HEK293 (cell line): ENCODE measurements around the gene FKRP.
A peak's percentile ranks its signal among the peaks of the same experiment; 100 is the strongest.

Experiments
- IKZF3 ChIP-seq: fragments of 450-650 bp; IDR thresholded peaks from 2 replicates; pipeline ENCODE4 v1.5.0; 2018; ENCODE audit warnings: missing biosample characterization, mild to moderate bottlenecking, missing genetic modification characterization, moderate library complexity
- KLF1 ChIP-seq: fragments of 450-650 bp; formaldehyde crosslinking; IDR thresholded peaks from 2 replicates; pipeline ENCODE4 v1.5.1; 2016; ENCODE audit warnings: missing biosample characterization, missing genetic modification characterization
- KLF10 ChIP-seq: fragments of 450-650 bp; IDR thresholded peaks from 2 replicates; pipeline ENCODE4 v1.5.1; 2018; ENCODE audit warnings: missing biosample characterization, mild to moderate bottlenecking, missing genetic modification characterization
- KLF8 ChIP-seq: fragments of 450-650 bp; formaldehyde crosslinking; IDR thresholded peaks from 2 replicates; pipeline ENCODE4 v1.5.1; 2016; ENCODE audit warnings: missing biosample characterization, missing genetic modification characterization
- MEIS1 ChIP-seq: sonication (generic); formaldehyde crosslinking; IDR thresholded peaks from 2 replicates; pipeline ENCODE4 v1.8.1; 2022; ENCODE audit warnings: missing genetic modification reagents, mild to moderate bottlenecking, borderline replicate concordance
- PRDM2 ChIP-seq: fragments of 450-650 bp; formaldehyde crosslinking; IDR thresholded peaks from 2 replicates; pipeline ENCODE4 v1.5.1; 2016; ENCODE audit warnings: missing biosample characterization, missing genetic modification characterization, borderline replicate concordance
- PRDM6 ChIP-seq: fragments of 450-650 bp; formaldehyde crosslinking; IDR thresholded peaks from 2 replicates; pipeline ENCODE4 v1.5.1; 2017; ENCODE audit warnings: missing biosample characterization, missing genetic modification characterization
- SCRT2 ChIP-seq: fragments of 450-650 bp; formaldehyde crosslinking; IDR thresholded peaks from 2 replicates; pipeline ENCODE4 v1.5.1; 2016; ENCODE audit warnings: missing biosample characterization, missing genetic modification characterization
- ZBTB21 ChIP-seq: fragments of 450-650 bp; formaldehyde crosslinking; IDR thresholded peaks from 2 replicates; pipeline ENCODE4 v1.5.1; 2017; ENCODE audit warnings: missing biosample characterization, missing genetic modification characterization
- ZFHX2 ChIP-seq: fragments of 450-650 bp; formaldehyde crosslinking; conservative IDR thresholded peaks from 2 replicates; pipeline ENCODE4 v1.5.1; 2016; ENCODE audit warnings: missing biosample characterization, missing genetic modification characterization
- ZNF16 ChIP-seq: fragments of 450-650 bp; formaldehyde crosslinking; IDR thresholded peaks from 2 replicates; pipeline ENCODE4 v1.5.1; 2016; ENCODE audit warnings: low read depth, missing biosample characterization, missing genetic modification characterization
- ZNF169 ChIP-seq: fragments of 450-650 bp; formaldehyde crosslinking; IDR thresholded peaks from 2 replicates; pipeline ENCODE4 v1.5.1; 2016; ENCODE audit warnings: missing biosample characterization, missing genetic modification characterization
- ZNF175 ChIP-seq: fragments of 450-650 bp; formaldehyde crosslinking; IDR thresholded peaks from 2 replicates; pipeline ENCODE4 v1.5.1; 2016; ENCODE audit warnings: missing biosample characterization, missing genetic modification characterization
- ZNF214 ChIP-seq: fragments of 450-650 bp; formaldehyde crosslinking; IDR thresholded peaks from 2 replicates; pipeline ENCODE4 v1.5.1; 2017; ENCODE audit warnings: missing biosample characterization, mild to moderate bottlenecking, missing genetic modification characterization, borderline replicate concordance
- ZNF335 ChIP-seq: fragments of 450-650 bp; formaldehyde crosslinking; conservative IDR thresholded peaks from 2 replicates; pipeline ENCODE4 v1.5.1; 2016; ENCODE audit warnings: missing biosample characterization, missing genetic modification characterization
- ZNF391 ChIP-seq: fragments of 450-650 bp; formaldehyde crosslinking; IDR thresholded peaks from 2 replicates; pipeline ENCODE4 v1.5.1; 2016; ENCODE audit warnings: low read depth, missing biosample characterization, missing genetic modification characterization, borderline replicate concordance
- ZNF416 ChIP-seq: fragments of 450-650 bp; formaldehyde crosslinking; IDR thresholded peaks from 2 replicates; pipeline ENCODE4 v1.5.1; 2016; ENCODE audit warnings: missing biosample characterization, missing genetic modification characterization
- ZNF518A ChIP-seq: fragments of 450-650 bp; formaldehyde crosslinking; conservative IDR thresholded peaks from 2 replicates; pipeline ENCODE4 v1.5.1; 2016; ENCODE audit warnings: low read depth, missing biosample characterization, missing genetic modification characterization
- ZNF692 ChIP-seq: fragments of 450-650 bp; formaldehyde crosslinking; IDR thresholded peaks from 2 replicates; pipeline ENCODE4 v1.5.1; 2016; ENCODE audit warnings: missing biosample characterization, missing genetic modification characterization
- TF ChIP-seq, protein P1 (sequence below): fragments of 450-650 bp; formaldehyde crosslinking; IDR thresholded peaks from 2 replicates; pipeline ENCODE4 v1.5.1; 2016; ENCODE audit warnings: missing biosample characterization, missing genetic modification characterization

FKRP gene

GRCh38 chr19:46786236-46787039 is 40.6 kb downstream of the FKRP start (continued):
- TF ChIP-seq MEIS1 (no peak), PRDM6 (tag by site-specific recombination) (no peak), ZNF391 (tag by site-specific recombination) (0 out of 2 replicates have a peak, but pooled peaks have one; percentile 42), ZNF335 (tag by site-specific recombination) (peak; percentile 88), ZNF214 (no peak), KLF10 (peak; percentile 96), ZBTB21 (tag by site-specific recombination) (no peak), ZNF16 (peak; percentile 87; the same call in 1 of the 2 replicates), PRDM2 (no peak), SCRT2 (tag by site-specific recombination) (peak; percentile 49; the same call in 1 of the 2 replicates), IKZF3 (peak; percentile 49), ZNF416 (tag by site-specific recombination) (no peak), ZNF518A (tag by site-specific recombination) (no peak), ZNF169 (tag by site-specific recombination) (0 out of 2 replicates have a peak, but pooled peaks have one; percentile 22), KLF8 (peak; percentile 61), ZNF175 (no peak), ZFHX2 (peak; percentile 37), KLF1 (peak; percentile 82), ZNF692 (tag by site-specific recombination) (peak; percentile 48; the same call in 1 of the 2 replicates)
- TF ChIP-seq, protein P1, sequence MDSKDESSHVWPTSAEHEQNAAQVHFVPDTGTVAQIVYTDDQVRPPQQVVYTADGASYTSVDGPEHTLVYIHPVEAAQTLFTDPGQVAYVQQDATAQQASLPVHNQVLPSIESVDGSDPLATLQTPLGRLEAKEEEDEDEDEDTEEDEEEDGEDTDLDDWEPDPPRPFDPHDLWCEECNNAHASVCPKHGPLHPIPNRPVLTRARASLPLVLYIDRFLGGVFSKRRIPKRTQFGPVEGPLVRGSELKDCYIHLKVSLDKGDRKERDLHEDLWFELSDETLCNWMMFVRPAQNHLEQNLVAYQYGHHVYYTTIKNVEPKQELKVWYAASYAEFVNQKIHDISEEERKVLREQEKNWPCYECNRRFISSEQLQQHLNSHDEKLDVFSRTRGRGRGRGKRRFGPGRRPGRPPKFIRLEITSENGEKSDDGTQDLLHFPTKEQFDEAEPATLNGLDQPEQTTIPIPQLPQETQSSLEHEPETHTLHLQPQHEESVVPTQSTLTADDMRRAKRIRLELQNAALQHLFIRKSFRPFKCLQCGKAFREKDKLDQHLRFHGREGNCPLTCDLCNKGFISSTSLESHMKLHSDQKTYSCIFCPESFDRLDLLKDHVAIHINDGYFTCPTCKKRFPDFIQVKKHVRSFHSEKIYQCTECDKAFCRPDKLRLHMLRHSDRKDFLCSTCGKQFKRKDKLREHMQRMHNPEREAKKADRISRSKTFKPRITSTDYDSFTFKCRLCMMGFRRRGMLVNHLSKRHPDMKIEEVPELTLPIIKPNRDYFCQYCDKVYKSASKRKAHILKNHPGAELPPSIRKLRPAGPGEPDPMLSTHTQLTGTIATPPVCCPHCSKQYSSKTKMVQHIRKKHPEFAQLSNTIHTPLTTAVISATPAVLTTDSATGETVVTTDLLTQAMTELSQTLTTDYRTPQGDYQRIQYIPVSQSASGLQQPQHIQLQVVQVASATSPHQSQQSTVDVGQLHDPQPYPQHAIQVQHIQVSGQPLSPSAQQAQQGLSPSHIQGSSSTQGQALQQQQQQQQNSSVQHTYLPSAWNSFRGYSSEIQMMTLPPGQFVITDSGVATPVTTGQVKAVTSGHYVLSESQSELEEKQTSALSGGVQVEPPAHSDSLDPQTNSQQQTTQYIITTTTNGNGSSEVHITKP = peak; percentile 99
